ENCODE measurements around the gene GPR12. TPM values are rescaled to one million over a fixed set of nuclear protein-coding genes. Genes with fewer than 3 reads are reported as not detected.
A peak's percentile ranks its signal among the peaks of the same experiment; 100 is the strongest.

Gene GPR12
- total RNA-seq, 2 donors from 2014 or later, result 1.2 TPM; not detected in 1

DNA sequence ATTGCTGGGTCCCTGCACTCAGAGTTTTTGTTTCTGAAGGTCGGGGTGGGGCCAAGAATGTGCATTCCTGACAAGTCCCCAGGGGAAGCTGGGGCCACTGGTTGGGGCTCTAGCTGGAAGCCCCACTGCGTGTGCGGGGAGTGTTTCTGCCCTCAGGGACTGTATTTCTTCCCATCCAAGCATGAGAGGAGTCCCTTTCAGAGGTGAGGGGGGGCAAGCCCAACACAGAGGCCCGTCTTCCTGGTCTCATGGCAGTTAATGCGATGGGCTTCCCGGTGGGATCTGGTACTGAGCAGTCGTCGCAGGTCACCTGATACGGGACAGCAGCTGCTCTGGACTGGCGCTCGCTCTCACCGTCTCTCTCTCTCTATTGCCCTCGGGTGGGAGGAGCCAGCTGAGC is 50.4 kb downstream of the GPR12 start:
- ATAC-seq (ENCODE audit: insufficient number of reproducible peaks, low FRiP score, low read depth) (no peak), DNase-seq (ENCODE audit: low spot score) (no peak)
- TF ChIP-seq, protein P1, sequence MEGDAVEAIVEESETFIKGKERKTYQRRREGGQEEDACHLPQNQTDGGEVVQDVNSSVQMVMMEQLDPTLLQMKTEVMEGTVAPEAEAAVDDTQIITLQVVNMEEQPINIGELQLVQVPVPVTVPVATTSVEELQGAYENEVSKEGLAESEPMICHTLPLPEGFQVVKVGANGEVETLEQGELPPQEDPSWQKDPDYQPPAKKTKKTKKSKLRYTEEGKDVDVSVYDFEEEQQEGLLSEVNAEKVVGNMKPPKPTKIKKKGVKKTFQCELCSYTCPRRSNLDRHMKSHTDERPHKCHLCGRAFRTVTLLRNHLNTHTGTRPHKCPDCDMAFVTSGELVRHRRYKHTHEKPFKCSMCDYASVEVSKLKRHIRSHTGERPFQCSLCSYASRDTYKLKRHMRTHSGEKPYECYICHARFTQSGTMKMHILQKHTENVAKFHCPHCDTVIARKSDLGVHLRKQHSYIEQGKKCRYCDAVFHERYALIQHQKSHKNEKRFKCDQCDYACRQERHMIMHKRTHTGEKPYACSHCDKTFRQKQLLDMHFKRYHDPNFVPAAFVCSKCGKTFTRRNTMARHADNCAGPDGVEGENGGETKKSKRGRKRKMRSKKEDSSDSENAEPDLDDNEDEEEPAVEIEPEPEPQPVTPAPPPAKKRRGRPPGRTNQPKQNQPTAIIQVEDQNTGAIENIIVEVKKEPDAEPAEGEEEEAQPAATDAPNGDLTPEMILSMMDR (IDR thresholded peaks at IDR 0.05), result no peak
- Histone ChIP-seq H3K4me1 (ENCODE audit: control insufficient read depth in 1 of 2, low read depth in 2 of 2) (no peaks in the 10 kb centered on the region), H3K9me3 (no peaks in the 10 kb centered on the region), H3K27me3 (replicated peaks; ENCODE audit: insufficient read depth) (no peaks in the 10 kb centered on the region), H3K4me3 (no peak overlapping the region), H3K36me3 (no peaks in the 10 kb centered on the region), H3K27ac (no peak overlapping the region)

DNA sequence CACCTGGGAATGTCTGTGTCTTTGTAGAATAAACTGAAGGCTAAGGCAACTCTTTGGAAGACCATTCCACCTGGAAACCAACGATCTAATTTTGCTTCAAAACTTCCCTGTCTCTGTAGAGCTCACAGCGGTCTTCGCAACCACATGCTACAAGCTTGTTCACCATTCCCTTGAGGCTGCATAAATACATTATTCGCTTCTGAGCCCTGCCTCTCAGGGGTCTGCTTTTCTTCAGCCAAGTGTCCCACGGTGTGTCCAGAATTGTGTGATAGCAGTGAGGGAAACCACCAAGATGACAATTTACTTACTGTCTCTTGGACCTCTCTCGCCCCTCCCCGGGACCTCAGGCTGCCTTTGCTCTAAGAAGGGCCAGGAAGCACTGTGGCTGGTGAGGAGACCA is 51.1 kb downstream of the GPR12 start:
- Histone ChIP-seq H3K4me3 (no peak overlapping the region), H3K36me3 (no peaks in the 10 kb centered on the region), H3K4me1 (ENCODE audit: control insufficient read depth in 1 of 2, low read depth in 2 of 2) (no peaks in the 10 kb centered on the region), H3K9me3 (no peaks in the 10 kb centered on the region), H3K27ac (no peak overlapping the region), H3K27me3 (replicated peaks; ENCODE audit: insufficient read depth) (no peaks in the 10 kb centered on the region)
- ATAC-seq (ENCODE audit: insufficient number of reproducible peaks, low FRiP score, low read depth), result no peak
- TF ChIP-seq, protein P1 (IDR thresholded peaks at IDR 0.05), result no peak
- no peak for DNase-seq (ENCODE audit: low spot score)

DNA sequence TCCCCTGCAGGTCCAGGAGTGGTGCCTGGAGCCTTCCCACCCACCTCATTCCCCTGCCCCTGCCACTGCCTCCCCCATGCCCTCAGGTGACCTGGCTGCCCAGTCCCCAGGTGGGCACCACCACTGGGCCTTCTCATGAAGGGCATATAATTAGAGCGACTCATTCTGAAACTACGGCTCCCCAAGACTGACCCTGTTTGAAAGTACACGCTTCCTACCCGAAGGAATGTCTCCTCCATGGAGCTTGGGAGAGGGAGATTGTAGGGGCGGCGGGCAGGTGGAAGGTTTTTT is 52.6 kb downstream of the GPR12 start:
- ATAC-seq (ENCODE audit: insufficient number of reproducible peaks, low FRiP score, low read depth), result no peak
- no peak overlapping the region for H3K27ac ChIP-seq
- TF ChIP-seq, protein P1 (IDR thresholded peaks at IDR 0.05), result no peak
- no peak overlapping the region for H3K4me3 ChIP-seq
- H3K27me3 ChIP-seq (replicated peaks; ENCODE audit: insufficient read depth), result no peaks in the 10 kb centered on the region
- no peaks in the 10 kb centered on the region for H3K4me1 ChIP-seq (ENCODE audit: control insufficient read depth in 1 of 2, low read depth in 2 of 2)
- H3K9me3 ChIP-seq, result no peaks in the 10 kb centered on the region
- no peak for DNase-seq (ENCODE audit: low spot score)
- H3K36me3 ChIP-seq, result no peaks in the 10 kb centered on the region

DNA sequence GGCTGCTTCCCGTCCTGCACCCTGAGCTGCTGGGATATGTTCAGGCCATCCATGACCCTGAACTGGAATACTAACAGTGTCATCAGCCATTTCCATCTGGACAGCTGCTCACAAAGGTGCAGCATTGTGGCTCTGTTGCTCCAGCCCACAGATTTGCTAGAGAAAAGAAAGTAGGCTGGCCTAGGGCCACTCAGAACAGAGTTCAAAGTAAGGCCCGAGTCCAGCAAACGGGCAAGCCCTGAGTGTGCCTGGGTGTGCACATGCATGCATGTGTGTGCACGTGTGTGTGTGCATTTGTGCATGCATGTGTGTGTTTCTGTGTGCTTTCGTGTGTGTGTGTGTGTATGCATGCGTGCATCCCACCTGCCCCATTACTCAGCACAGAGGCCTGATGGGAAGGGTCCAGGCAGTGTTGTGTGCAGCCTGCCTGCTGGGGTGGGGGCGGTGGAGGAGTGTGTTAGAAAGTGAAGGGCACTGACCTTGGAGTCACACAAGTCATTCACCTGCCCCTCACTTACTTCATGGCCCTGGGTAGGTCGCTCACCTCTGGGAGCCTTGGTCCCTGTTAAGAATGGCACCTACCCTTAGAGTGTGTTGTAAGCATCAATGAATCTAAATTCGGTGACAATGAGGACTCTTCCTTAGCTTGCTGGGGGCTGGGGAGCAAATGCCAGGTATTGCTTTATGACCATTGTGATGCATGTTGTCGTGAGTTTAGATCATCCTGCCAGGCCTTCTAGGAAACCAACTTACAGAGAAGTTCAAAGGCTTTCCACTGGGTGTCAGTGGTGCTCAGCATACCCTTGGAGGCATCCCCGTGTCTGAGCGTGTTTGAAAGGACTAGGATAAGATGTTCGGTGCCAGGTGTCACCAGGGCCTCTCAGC is 53.2 kb downstream of the GPR12 start:
- ATAC-seq (ENCODE audit: insufficient number of reproducible peaks, low FRiP score, low read depth) (no peak), DNase-seq (ENCODE audit: low spot score) (no peak)
- TF ChIP-seq, protein P1 (IDR thresholded peaks at IDR 0.05), result peak; percentile 34

DNA sequence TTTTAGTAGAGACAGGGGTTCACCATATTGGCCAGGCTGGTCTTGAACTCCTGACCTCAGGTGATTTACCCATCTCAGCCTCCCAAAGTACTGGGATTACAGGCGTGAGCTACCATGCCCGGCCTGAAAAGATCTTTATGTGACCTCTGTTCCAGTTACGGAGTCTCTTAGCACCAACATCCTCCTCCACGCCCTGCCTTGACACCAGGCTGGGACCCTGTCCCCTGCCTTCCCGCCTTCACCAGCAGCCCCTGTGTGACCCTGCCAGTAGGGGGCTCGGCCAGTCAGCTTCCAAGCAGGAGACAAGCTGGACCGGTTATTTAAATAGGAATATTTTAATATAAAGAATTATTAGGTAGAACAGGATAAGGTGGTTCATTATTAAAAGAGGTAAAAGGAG is 54.2 kb downstream of the GPR12 start:
- TF ChIP-seq, protein P1 (IDR thresholded peaks at IDR 0.05), result no peak
- no peaks in the 10 kb centered on the region for H3K36me3 ChIP-seq
- H3K4me1 ChIP-seq (ENCODE audit: control insufficient read depth in 1 of 2, low read depth in 2 of 2), result no peaks in the 10 kb centered on the region
- no peak overlapping the region for H3K4me3 ChIP-seq
- DNase-seq (ENCODE audit: low spot score), result no peak
- H3K27ac ChIP-seq, result no peak overlapping the region
- ATAC-seq (ENCODE audit: insufficient number of reproducible peaks, low FRiP score, low read depth), result no peak
- H3K9me3 ChIP-seq, result peaks cover 4% of the 10 kb centered on the region
- H3K27me3 ChIP-seq (replicated peaks; ENCODE audit: insufficient read depth), result no peaks in the 10 kb centered on the region

More for the DNA sequence above, 53.2 kb downstream of the GPR12 start:
- Histone ChIP-seq H3K9me3 (peaks cover 4% of the 10 kb centered on the region), H3K4me1 (ENCODE audit: control insufficient read depth in 1 of 2, low read depth in 2 of 2) (no peaks in the 10 kb centered on the region), H3K36me3 (no peaks in the 10 kb centered on the region), H3K27ac (no peak overlapping the region), H3K4me3 (no peak overlapping the region), H3K27me3 (replicated peaks; ENCODE audit: insufficient read depth) (no peaks in the 10 kb centered on the region)
